Parathyroid adenoma (tissue), 2 donors: ENCODE measurements around the gene RAET1L.
"Not testable (repeated sequence)": the region's sequence is repeated elsewhere in the genome, so short reads cannot be mapped to it uniquely, and the experiment has no call there.

ENCODE experiments used
- H2AFZ ChIP-seq: fragments of 300-600 bp; sonication (generic); one replicate; pipeline ENCODE4 v1.7.0; 2017; ENCODE audit warnings: antibody characterized with exemption, mild to moderate bottlenecking
- H3K27ac ChIP-seq: fragments of 300-600 bp; sonication (generic); one replicate; pipeline ENCODE4 v1.7.0; 2017
- H3K27me3 ChIP-seq: fragments of 300-600 bp; sonication (generic); one replicate; pipeline ENCODE4 v1.7.0; 2017; ENCODE audit warnings: low read length; ENCODE audit not compliant: control insufficient read depth, insufficient read depth
- H3K36me3 ChIP-seq: fragments of 300-600 bp; sonication (generic); one replicate; pipeline ENCODE4 v1.7.0; 2017; ENCODE audit warnings: low read length; ENCODE audit not compliant: control insufficient read depth, insufficient read depth
- H3K4me1 ChIP-seq: fragments of 300-600 bp; sonication (generic); one replicate; pipeline ENCODE4 v1.7.0; 2017; ENCODE audit warnings: control low read depth
- H3K4me2 ChIP-seq: fragments of 300-600 bp; sonication (generic); one replicate; pipeline ENCODE4 v1.7.0; 2017; ENCODE audit warnings: low read length
- H3K4me3 ChIP-seq: fragments of 300-600 bp; sonication (generic); one replicate; pipeline ENCODE4 v1.7.0; 2017; ENCODE audit warnings: low read depth, low read length
- H3K79me2 ChIP-seq: fragments of 300-600 bp; sonication (generic); one replicate; pipeline ENCODE4 v1.7.0; 2017; ENCODE audit warnings: control low read depth
- H3K9ac ChIP-seq: fragments of 300-600 bp; sonication (generic); one replicate; pipeline ENCODE4 v1.7.0; 2017; ENCODE audit warnings: mild to moderate bottlenecking
- H3K9me3 ChIP-seq: fragments of 300-600 bp; sonication (generic); one replicate; pipeline ENCODE4 v1.7.0; 2017; ENCODE audit warnings: low read length; ENCODE audit not compliant: control insufficient read depth
- CTCF ChIP-seq: fragments of 300-600 bp; sonication (generic); IDR thresholded peaks from one replicate; pipeline ENCODE4 v1.7.0; 2017; ENCODE audit warnings: antibody characterized with exemption, mild to moderate bottlenecking
- donor health status: primary hyperparathyroidism.

RAET1L gene

GRCh38 chr6:150004783-150005717 is 20.3 kb downstream of the RAET1L start:
- H3K27me3 ChIP-seq, result no peaks in the 10 kb centered on the region
- no peaks in the 10 kb centered on the region for H3K79me2 ChIP-seq
- no peak overlapping the region for H3K9ac ChIP-seq
- H3K4me1 ChIP-seq, result peaks cover 5% of the 10 kb centered on the region
- peak overlapping the region; percentile 64 for H3K4me2 ChIP-seq
- no peak for TF ChIP-seq CTCF
- H3K4me3 ChIP-seq, result peak overlapping the region; percentile 54
- no peaks in the 10 kb centered on the region for H3K9me3 ChIP-seq
- H2AFZ ChIP-seq, result peak overlapping the region; percentile 82
- no peaks in the 10 kb centered on the region for H3K36me3 ChIP-seq
- no peak overlapping the region for H3K27ac ChIP-seq

GRCh38 chr6:150004101-150004782 is 21.1 kb downstream of the RAET1L start:
- no peaks in the 10 kb centered on the region for H3K27me3 ChIP-seq
- peaks cover 5% of the 10 kb centered on the region for H3K4me1 ChIP-seq
- H2AFZ ChIP-seq, result no peak overlapping the region
- peak overlapping the region; percentile 54 for H3K4me3 ChIP-seq
- no peaks in the 10 kb centered on the region for H3K79me2 ChIP-seq
- no peak for TF ChIP-seq CTCF
- H3K36me3 ChIP-seq, result no peaks in the 10 kb centered on the region
- H3K27ac ChIP-seq, result no peak overlapping the region
- no peaks in the 10 kb centered on the region for H3K9me3 ChIP-seq
- no peak overlapping the region for H3K9ac ChIP-seq
- H3K4me2 ChIP-seq, result peak overlapping the region; percentile 64

- H3K4me2 ChIP-seq, H3K79me2 ChIP-seq, H3K9ac ChIP-seq, H3K4me1 ChIP-seq, H3K9me3 ChIP-seq, H2AFZ ChIP-seq, H3K27ac ChIP-seq, H3K36me3 ChIP-seq, H3K27me3 ChIP-seq, H3K4me3 ChIP-seq: not testable (repeated sequence)
Observed at GRCh38 chr6:150003599-150003998, 21.7 kb downstream of the RAET1L start.

- Histone ChIP-seq H3K79me2 (no peaks in the 10 kb centered on the region), H2AFZ (no peak overlapping the region), H3K4me1 (peaks cover 5% of the 10 kb centered on the region), H3K4me2 (no peak overlapping the region), H3K9ac (no peak overlapping the region), H3K9me3 (no peaks in the 10 kb centered on the region), H3K27ac (no peak overlapping the region), H3K36me3 (no peaks in the 10 kb centered on the region), H3K4me3 (no peak overlapping the region), H3K27me3 (no peaks in the 10 kb centered on the region)
- no peak for TF ChIP-seq CTCF
Observed at GRCh38 chr6:150002710-150003109, 22.6 kb downstream of the RAET1L start.

- Histone ChIP-seq H3K4me2 (no peak overlapping the region), H3K36me3 (no peaks in the 10 kb centered on the region), H3K27me3 (no peaks in the 10 kb centered on the region), H3K79me2 (no peaks in the 10 kb centered on the region), H3K27ac (no peak overlapping the region), H3K9ac (no peak overlapping the region), H3K4me1 (peaks cover 5% of the 10 kb centered on the region), H3K9me3 (no peaks in the 10 kb centered on the region), H3K4me3 (no peak overlapping the region), H2AFZ (no peak overlapping the region)
- no peak for TF ChIP-seq CTCF
Observed at GRCh38 chr6:150001295-150002008, 23.9 kb downstream of the RAET1L start.
